HG03108 (cell line): Measurements from ENCODE around the gene ANKH.
"Not testable (repeated sequence)": the region's sequence is repeated elsewhere in the genome, so short reads cannot be mapped to it uniquely, and the experiment has no call there.

Experiments
- ATAC-seq: cut with Tn5 transposase; IDR thresholded peaks from one replicate; pipeline ENCODE4 v1.9.1; 2021; ENCODE audit warnings: moderate library complexity; ENCODE audit not compliant: unreplicated experiment

Gene ANKH

GRCh38 chr5:14830210-14831005 lies 41.2 kb downstream of the ANKH start:
- no peak for ATAC-seq

- no peak for ATAC-seq
Observed at GRCh38 chr5:14829396-14829795, 42.2 kb downstream of the ANKH start.

- no peak for ATAC-seq
Observed at GRCh38 chr5:14826714-14827113, 44.9 kb downstream of the ANKH start.

- no peak for ATAC-seq
Observed at GRCh38 chr5:14825977-14826376, 45.6 kb downstream of the ANKH start.

GRCh38 chr5:14824499-14824898 lies 47.1 kb downstream of the ANKH start:
- no peak for ATAC-seq

GRCh38 chr5:14821100-14821845 lies 50.3 kb downstream of the ANKH start:
- ATAC-seq = no peak

GRCh38 chr5:14818931-14819790 lies 52.4 kb downstream of the ANKH start:
- ATAC-seq = no peak

GRCh38 chr5:14817762-14818136 lies 53.8 kb downstream of the ANKH start:
- ATAC-seq = not testable (repeated sequence)

GRCh38 chr5:14816999-14817761 lies 54.4 kb downstream of the ANKH start:
- no peak for ATAC-seq

- no peak for ATAC-seq
Observed at GRCh38 chr5:14816374-14816998, 55.1 kb downstream of the ANKH start.

GRCh38 chr5:14813747-14814146 lies 57.8 kb downstream of the ANKH start:
- ATAC-seq = no peak

- no peak for ATAC-seq
Observed at GRCh38 chr5:14812166-14812565, 59.4 kb downstream of the ANKH start.

GRCh38 chr5:14810928-14811572 lies 60.5 kb downstream of the ANKH start:
- no peak for ATAC-seq

- ATAC-seq = no peak
Observed at GRCh38 chr5:14810282-14810681, 61.3 kb downstream of the ANKH start.

- peak; percentile 98 for ATAC-seq
Observed at GRCh38 chr5:14809369-14810155, 62.0 kb downstream of the ANKH start.

- no peak for ATAC-seq
Observed at GRCh38 chr5:14807471-14807870, 64.1 kb downstream of the ANKH start.

- no peak for ATAC-seq
Observed at GRCh38 chr5:14806456-14806855, 65.1 kb downstream of the ANKH start.

GRCh38 chr5:14802541-14802940 lies 69.0 kb downstream of the ANKH start:
- no peak for ATAC-seq

GRCh38 chr5:14801792-14802191 lies 69.8 kb downstream of the ANKH start:
- ATAC-seq = no peak
